ENCODE measurements around the gene POLRMT.

Gene POLRMT

GRCh38 chr19:572743-573518 lies 60.4 kb downstream of the POLRMT start:
- CTCF ChIA-PET, result no interaction called here
- peak overlapping the region; percentile 93 for H3K4me3 ChIP-seq (ENCODE audit: low read depth, low read length)
- POLR2A ChIA-PET, result interaction anchor here (0.6 to 1.4 kb wide), 4 partner anchors 11 to 104 kb away, joined by 3 to 4 read pairs (median 4); no protein-coding TSS in a partner anchor
- no peak for TF ChIP-seq CTCF (IDR thresholded peaks at IDR 0.05; ENCODE audit: insufficient read depth, low read length, missing control alignments)
- DNase-seq (ENCODE audit: low read depth, low spot score), result no peak

GRCh38 chr19:572140-572742 lies 61.1 kb downstream of the POLRMT start, which contains the start of gene BSG:
Gene BSG (plus strand): TSS chr19:572596. CDS start chr19:572635, 39 bp downstream.
- CTCF ChIA-PET, result no interaction called here
- DNase-seq (ENCODE audit: low read depth, low spot score), result peak; percentile 77
- POLR2A ChIA-PET, result interaction anchor here (0.7 to 1.4 kb wide), 3 partner anchors 12 to 105 kb away, joined by 3 to 4 read pairs (median 4); no protein-coding TSS in a partner anchor
- no peak for TF ChIP-seq CTCF (IDR thresholded peaks at IDR 0.05; ENCODE audit: insufficient read depth, low read length, missing control alignments)
- H3K4me3 ChIP-seq (ENCODE audit: low read depth, low read length), result peak within 1 kb of the TSS; percentile 93

- ChIA-PET POLR2A (interaction anchor here (1.3 to 1.4 kb wide), 2 partner anchors 16 to 105 kb away, joined by 3 to 4 read pairs; no protein-coding TSS in a partner anchor), CTCF (interaction anchor here (0.7 kb wide), 1 partner anchor 39 kb away, joined by 3 read pairs; no protein-coding TSS in a partner anchor)
- no peak for TF ChIP-seq CTCF (IDR thresholded peaks at IDR 0.05; ENCODE audit: insufficient read depth, low read length, missing control alignments)
- H3K4me3 ChIP-seq (ENCODE audit: low read depth, low read length), result peak overlapping the region; percentile 63
- DNase-seq (ENCODE audit: low read depth, low spot score), result no peak
Measured at GRCh38 chr19:571566-571974, 61.8 kb downstream of the POLRMT start.

- no peak for DNase-seq (ENCODE audit: low read depth, low spot score)
- TF ChIP-seq CTCF (IDR thresholded peaks at IDR 0.05; ENCODE audit: insufficient read depth, low read length, missing control alignments), result no peak
- peak overlapping the region; percentile 63 for H3K4me3 ChIP-seq (ENCODE audit: low read depth, low read length)
- ChIA-PET POLR2A (no interaction called here), CTCF (interaction anchor here (0.7 kb wide), 1 partner anchor 39 kb away, joined by 3 read pairs; no protein-coding TSS in a partner anchor)
Measured at GRCh38 chr19:570937-571565, 62.3 kb downstream of the POLRMT start.

- POLR2A ChIA-PET, result no interaction called here
- CTCF ChIA-PET, result interaction anchor here (1.4 kb wide), 1 partner anchor 12 kb away, joined by 3 read pairs; no protein-coding TSS in a partner anchor
- H3K4me3 ChIP-seq (ENCODE audit: low read depth, low read length), result no peak overlapping the region
- TF ChIP-seq CTCF (IDR thresholded peaks at IDR 0.05; ENCODE audit: insufficient read depth, low read length, missing control alignments), result no peak
- DNase-seq (ENCODE audit: low read depth, low spot score), result no peak
Measured at GRCh38 chr19:570251-570686, 63.1 kb downstream of the POLRMT start.
